ENCODE results near the gene MARCHF3.
"Not testable (repeated sequence)": the region's sequence is repeated elsewhere in the genome, so short reads cannot be mapped to it uniquely, and the experiment has no call there.

Gene MARCHF3

GRCh38 chr5:127046343-127047072 lies 16.1 kb upstream of the MARCHF3 start:
- DNase-seq = no peak

- peak in 1 of 3 experiments; percentile 2 for DNase-seq
Measured at GRCh38 chr5:127042593-127042992, 12.2 kb upstream of the MARCHF3 start.

GRCh38 chr5:127041571-127041970 lies 11.2 kb upstream of the MARCHF3 start:
- no peak for DNase-seq

- peak; percentile 50 to 98 (median 78) for DNase-seq
Measured at GRCh38 chr5:127040796-127041520, 10.6 kb upstream of the MARCHF3 start.

- no peak for DNase-seq
Measured at GRCh38 chr5:127038550-127038949, 8.2 kb upstream of the MARCHF3 start.

GRCh38 chr5:127031863-127032232 lies 1.5 kb upstream of the MARCHF3 start:
- no peak for DNase-seq

- DNase-seq = peak in 1 of 3 experiments; percentile 54
Measured at GRCh38 chr5:127031147-127031862, 947 bp upstream of the MARCHF3 start.

- peak; percentile 40 to 85 (median 77) for DNase-seq
Measured at GRCh38 chr5:127029581-127030258, 638 bp downstream of the MARCHF3 start.

GRCh38 chr5:127028822-127029457 lies 1.4 kb downstream of the MARCHF3 start:
- DNase-seq = peak; percentile 8 to 67 (median 42)

GRCh38 chr5:127027539-127027938 lies 2.8 kb downstream of the MARCHF3 start:
- DNase-seq = no peak

GRCh38 chr5:127026166-127026565 lies 4.2 kb downstream of the MARCHF3 start:
- no peak for DNase-seq

- no peak for DNase-seq
Measured at GRCh38 chr5:127025467-127025866, 4.9 kb downstream of the MARCHF3 start.

- DNase-seq = no peak
Measured at GRCh38 chr5:127024821-127025220, 5.5 kb downstream of the MARCHF3 start.

GRCh38 chr5:127023552-127024191 lies 6.7 kb downstream of the MARCHF3 start:
- not testable (repeated sequence) for DNase-seq

- peak in 1 of 3 experiments; percentile 3 for DNase-seq
Measured at GRCh38 chr5:127022846-127023245, 7.5 kb downstream of the MARCHF3 start.

- DNase-seq = no peak
Measured at GRCh38 chr5:127019928-127020327, 10.4 kb downstream of the MARCHF3 start.

- not testable (repeated sequence) for DNase-seq
Measured at GRCh38 chr5:127016722-127017121, 13.6 kb downstream of the MARCHF3 start.

- DNase-seq = no peak
Measured at GRCh38 chr5:127015716-127016115, 14.6 kb downstream of the MARCHF3 start.

- DNase-seq = no peak
Measured at GRCh38 chr5:127014573-127014972, 15.8 kb downstream of the MARCHF3 start.

GRCh38 chr5:127013407-127013806 lies 17.0 kb downstream of the MARCHF3 start:
- no peak for DNase-seq

- no peak for DNase-seq
Measured at GRCh38 chr5:127012916-127013315, 17.4 kb downstream of the MARCHF3 start.

Measured in NCI-H1417 (cell line).